Right atrium auricular region (tissue), 2 donors: ENCODE data around the gene PCDH9. TPM values are rescaled to one million over a fixed set of nuclear protein-coding genes. Genes with fewer than 3 reads are reported as not detected.

Experiments used
- DNase-seq: peaks from one replicate; pipeline ENCODE4 v3.0.0-alpha.2; 2019; ENCODE audit warnings: low spot score
- H3K27ac ChIP-seq, 2 donors: fragments of 200-600 bp; sonication (generic); 1 replicate in 1 of 2; 2 replicates in 1 of 2; pipeline ENCODE4 v1.5.1; 2016 to 2019
- H3K27me3 ChIP-seq, 2 donors: fragments of 200-600 bp; sonication (generic); one replicate each; pipeline versions ENCODE4 v1.5.1 to v1.6.0; 2017 to 2019
- H3K36me3 ChIP-seq: fragments of 200-600 bp; sonication (generic); one replicate; pipeline ENCODE4 v1.5.1; 2016
- H3K4me1 ChIP-seq, 2 donors: fragments of 200-600 bp; sonication (generic); one replicate each; pipeline versions ENCODE4 v1.5.1 to v1.6.0; 2017 to 2019
- H3K4me3 ChIP-seq, 2 donors: fragments of 200-600 bp; sonication (generic); 1 replicate in 1 of 2; 2 replicates in 1 of 2; pipeline ENCODE4 v1.5.1; 2017 to 2019; ENCODE audit warnings: mild to moderate bottlenecking in 1 of 2, moderate library complexity in 1 of 2
- H3K9me3 ChIP-seq, 2 donors: fragments of 200-600 bp; sonication (generic); one replicate each; pipeline ENCODE4 v1.5.1; 2019
- total RNA-seq, 2 donors: library from RNA; depleted of rRNA; stranded (reverse); fragments of >200 nt; gene quantifications; one replicate each; pipeline ENCODE4 v1.1.0, GENCODE V29; 2016
- TF ChIP-seq, protein P1 (sequence below), 2 donors: fragments of 200-600 bp; sonication (generic); IDR thresholded peaks; one replicate each; pipeline ENCODE4 v1.5.1; 2019; ENCODE audit warnings: antibody characterized with exemption in 2 of 2

PCDH9 gene
- total RNA-seq, 2 donors from 2014 or later, result 19.4 to 28.7 TPM

DNA sequence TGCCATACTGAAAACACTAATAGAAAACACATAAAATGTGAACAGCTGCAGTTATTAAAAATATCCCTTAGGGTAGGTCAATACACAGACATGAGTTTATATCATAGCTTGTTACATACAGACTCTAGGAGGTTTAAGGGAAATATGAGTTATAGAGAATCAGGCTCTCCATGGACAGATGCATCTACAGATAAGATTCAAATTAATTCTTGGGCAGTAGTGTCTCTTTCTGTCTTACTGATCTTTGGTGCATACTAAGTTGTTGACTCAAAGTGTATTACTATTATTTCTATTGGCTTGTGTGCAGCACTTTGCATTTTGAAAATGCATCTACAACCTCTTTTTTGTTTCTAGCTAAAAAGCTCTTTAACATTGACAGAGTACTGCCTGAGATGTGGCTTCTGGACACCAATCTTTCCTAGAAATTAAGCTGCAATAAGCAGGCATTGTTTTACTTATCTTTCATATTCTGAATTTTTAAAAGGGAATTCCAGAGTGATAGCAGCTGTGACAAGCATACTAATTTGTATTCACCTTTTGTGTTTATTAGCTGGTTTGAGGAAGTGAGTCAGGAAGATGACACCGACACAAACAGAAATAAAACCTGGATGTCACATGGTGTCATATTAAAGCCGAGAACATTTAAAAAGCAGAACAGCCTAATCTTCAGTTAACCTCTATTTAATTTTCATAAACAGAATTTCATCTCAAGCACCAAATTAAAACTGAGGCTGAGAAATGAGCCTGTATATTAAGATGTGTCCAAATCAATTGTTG is 399.0 kb downstream of the PCDH9 start:
- Histone ChIP-seq H3K4me3 (no peak overlapping the region), H3K4me1 (peaks cover 0 to 20% of the 10 kb centered on the region in 2 donors), H3K27me3 (no peaks in the 10 kb centered on the region), H3K9me3 (no peaks in the 10 kb centered on the region), H3K27ac (no peak overlapping the region), H3K36me3 (no peaks in the 10 kb centered on the region)
- DNase-seq, result no peak
- TF ChIP-seq, protein P1, sequence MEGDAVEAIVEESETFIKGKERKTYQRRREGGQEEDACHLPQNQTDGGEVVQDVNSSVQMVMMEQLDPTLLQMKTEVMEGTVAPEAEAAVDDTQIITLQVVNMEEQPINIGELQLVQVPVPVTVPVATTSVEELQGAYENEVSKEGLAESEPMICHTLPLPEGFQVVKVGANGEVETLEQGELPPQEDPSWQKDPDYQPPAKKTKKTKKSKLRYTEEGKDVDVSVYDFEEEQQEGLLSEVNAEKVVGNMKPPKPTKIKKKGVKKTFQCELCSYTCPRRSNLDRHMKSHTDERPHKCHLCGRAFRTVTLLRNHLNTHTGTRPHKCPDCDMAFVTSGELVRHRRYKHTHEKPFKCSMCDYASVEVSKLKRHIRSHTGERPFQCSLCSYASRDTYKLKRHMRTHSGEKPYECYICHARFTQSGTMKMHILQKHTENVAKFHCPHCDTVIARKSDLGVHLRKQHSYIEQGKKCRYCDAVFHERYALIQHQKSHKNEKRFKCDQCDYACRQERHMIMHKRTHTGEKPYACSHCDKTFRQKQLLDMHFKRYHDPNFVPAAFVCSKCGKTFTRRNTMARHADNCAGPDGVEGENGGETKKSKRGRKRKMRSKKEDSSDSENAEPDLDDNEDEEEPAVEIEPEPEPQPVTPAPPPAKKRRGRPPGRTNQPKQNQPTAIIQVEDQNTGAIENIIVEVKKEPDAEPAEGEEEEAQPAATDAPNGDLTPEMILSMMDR (IDR thresholded peaks at IDR 0.05), result no peak

DNA sequence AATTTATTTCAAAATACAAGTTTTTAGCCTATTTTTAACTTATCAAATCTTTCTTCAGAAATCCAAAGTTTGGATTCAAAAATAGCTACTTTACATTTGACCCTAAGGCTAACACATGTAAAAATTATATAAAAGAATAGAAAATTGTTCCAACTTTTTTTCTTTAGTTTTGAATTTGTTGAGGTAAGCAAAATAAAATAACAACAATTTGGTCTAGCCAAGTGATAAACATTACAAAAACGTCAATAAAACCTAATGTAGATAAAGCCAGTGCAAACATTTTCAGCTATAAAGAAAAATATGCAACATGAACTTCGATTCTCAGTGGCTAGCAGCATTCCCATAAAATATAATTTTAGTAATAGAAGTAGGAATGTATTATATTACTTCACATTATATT is 400.3 kb downstream of the PCDH9 start:
- peaks cover 0 to 11% of the 10 kb centered on the region in 2 donors for H3K4me1 ChIP-seq
- no peaks in the 10 kb centered on the region for H3K27me3 ChIP-seq
- no peak overlapping the region for H3K27ac ChIP-seq
- TF ChIP-seq, protein P1 (IDR thresholded peaks at IDR 0.05), result no peak
- no peak overlapping the region for H3K4me3 ChIP-seq
- no peaks in the 10 kb centered on the region for H3K36me3 ChIP-seq
- no peaks in the 10 kb centered on the region for H3K9me3 ChIP-seq
- no peak for DNase-seq

DNA sequence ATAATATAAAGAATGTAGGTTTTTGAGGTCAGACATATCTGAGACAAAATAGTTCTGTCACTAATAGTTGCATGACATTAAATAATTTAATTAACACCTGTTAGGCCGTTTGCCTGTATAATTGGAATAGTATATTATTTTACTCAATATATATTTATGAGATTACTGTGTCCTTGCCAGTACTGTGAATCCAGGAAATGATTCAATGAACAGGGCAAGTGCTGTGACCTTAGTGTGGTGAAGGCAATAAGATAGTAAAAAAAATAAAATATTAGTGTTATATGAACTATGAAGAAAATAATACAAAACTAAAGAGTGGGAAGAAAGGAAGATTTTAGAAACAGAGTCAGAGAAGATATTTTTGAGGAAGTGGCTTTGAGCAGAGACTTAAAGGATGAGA is 403.7 kb downstream of the PCDH9 start:
- H3K4me1 ChIP-seq, result no peaks in the 10 kb centered on the region
- H3K27me3 ChIP-seq, result no peaks in the 10 kb centered on the region
- H3K36me3 ChIP-seq, result no peaks in the 10 kb centered on the region
- H3K27ac ChIP-seq, result no peak overlapping the region
- DNase-seq, result no peak
- H3K4me3 ChIP-seq, result no peak overlapping the region
- H3K9me3 ChIP-seq, result no peaks in the 10 kb centered on the region
- TF ChIP-seq, protein P1 (IDR thresholded peaks at IDR 0.05), result no peak

DNA sequence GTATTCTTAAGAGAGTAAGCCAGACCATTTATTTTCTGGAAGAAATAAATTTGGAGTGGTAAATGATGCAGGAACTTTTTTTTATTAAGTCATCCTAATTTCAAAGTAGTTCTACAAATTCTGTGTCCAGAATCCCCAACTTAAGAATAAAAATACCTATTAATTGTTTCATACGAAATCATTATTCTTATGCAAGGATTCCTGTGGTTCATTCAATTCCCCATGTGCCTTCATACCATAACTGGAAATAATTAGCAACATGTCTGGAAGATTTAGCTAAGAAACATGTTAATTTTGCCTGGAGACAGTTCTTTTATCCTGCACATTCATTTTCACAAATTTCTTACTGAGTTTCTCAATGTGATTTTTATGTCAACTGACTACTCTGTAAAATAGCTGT is 408.6 kb downstream of the PCDH9 start:
- Histone ChIP-seq H3K4me3 (no peak overlapping the region), H3K27me3 (no peaks in the 10 kb centered on the region), H3K36me3 (no peaks in the 10 kb centered on the region), H3K4me1 (no peaks in the 10 kb centered on the region), H3K9me3 (no peaks in the 10 kb centered on the region), H3K27ac (no peak overlapping the region)
- TF ChIP-seq, protein P1 (IDR thresholded peaks at IDR 0.05), result no peak
- no peak for DNase-seq

DNA sequence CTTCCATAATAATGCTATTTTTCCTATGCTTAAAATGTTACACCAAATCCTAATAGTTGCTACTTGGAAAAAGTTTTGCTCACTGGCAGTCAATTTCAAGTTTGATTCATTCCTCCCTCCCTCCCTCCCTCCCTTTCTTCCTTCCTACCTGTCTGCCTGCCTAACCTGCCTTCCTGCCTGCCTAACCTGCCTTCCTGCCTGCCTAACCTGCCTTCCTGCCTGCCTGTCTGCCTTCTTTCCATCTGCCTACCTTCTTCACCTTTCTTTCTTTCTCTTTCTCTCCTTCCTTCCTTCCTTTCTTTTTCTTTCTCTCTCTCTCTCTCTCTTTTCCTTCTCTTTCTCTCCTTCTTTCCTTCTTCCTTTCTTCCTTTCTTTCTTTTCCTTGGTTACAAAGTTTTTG is 418.7 kb downstream of the PCDH9 start:
- no peaks in the 10 kb centered on the region for H3K9me3 ChIP-seq
- no peaks in the 10 kb centered on the region for H3K36me3 ChIP-seq
- no peaks in the 10 kb centered on the region for H3K4me1 ChIP-seq
- TF ChIP-seq, protein P1 (IDR thresholded peaks at IDR 0.05), result no peak
- H3K4me3 ChIP-seq, result no peak overlapping the region
- no peak for DNase-seq
- H3K27ac ChIP-seq, result no peak overlapping the region
- H3K27me3 ChIP-seq, result no peaks in the 10 kb centered on the region

DNA sequence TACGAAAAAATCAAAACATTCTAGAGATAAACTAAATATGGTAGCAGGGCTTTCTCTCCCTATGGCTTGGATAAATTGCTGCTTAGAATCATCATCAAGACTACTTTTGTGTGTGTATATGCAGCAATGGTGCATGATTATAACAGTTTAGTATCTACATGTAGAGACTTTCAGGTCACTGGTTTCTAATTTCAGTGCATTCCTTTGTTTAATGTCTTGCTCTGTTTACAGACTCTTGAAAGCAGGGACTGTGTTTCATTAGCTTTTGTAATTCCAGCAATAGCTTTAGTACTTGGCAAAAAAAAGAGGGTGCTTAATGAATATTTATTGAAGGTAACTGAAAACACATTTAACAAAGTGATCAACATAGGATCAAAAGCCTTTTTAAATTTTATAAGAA is 420.7 kb downstream of the PCDH9 start:
- Histone ChIP-seq H3K36me3 (no peaks in the 10 kb centered on the region), H3K4me3 (no peak overlapping the region), H3K27me3 (no peaks in the 10 kb centered on the region), H3K27ac (no peak overlapping the region), H3K9me3 (no peaks in the 10 kb centered on the region), H3K4me1 (peaks cover 0 to 8% of the 10 kb centered on the region in 2 donors)
- DNase-seq, result no peak
- TF ChIP-seq, protein P1 (IDR thresholded peaks at IDR 0.05), result no peak
